HG02870 (cell line): ENCODE data around the gene VAC14.

Source experiments
- ATAC-seq: cut with Tn5 transposase; IDR thresholded peaks from one replicate; pipeline ENCODE4 v1.9.1; 2021; ENCODE audit warnings: mild to moderate bottlenecking, moderate library complexity; ENCODE audit not compliant: unreplicated experiment

Gene VAC14

GRCh38 chr16:70765491-70765890 is 35.5 kb downstream of the VAC14 start:
- ATAC-seq = no peak

- ATAC-seq = no peak
These were observed 36.3 kb downstream of the VAC14 start for GRCh38 chr16:70764632-70765031.

GRCh38 chr16:70760221-70760620 is 40.7 kb downstream of the VAC14 start:
- no peak for ATAC-seq

- no peak for ATAC-seq
These were observed 41.3 kb downstream of the VAC14 start for GRCh38 chr16:70759666-70760065.

- ATAC-seq = no peak
These were observed 42.2 kb downstream of the VAC14 start for GRCh38 chr16:70758786-70759185.

GRCh38 chr16:70757183-70757582 is 43.8 kb downstream of the VAC14 start:
- ATAC-seq = no peak

GRCh38 chr16:70756071-70756470 is 44.9 kb downstream of the VAC14 start:
- no peak for ATAC-seq

- ATAC-seq = no peak
These were observed 45.9 kb downstream of the VAC14 start for GRCh38 chr16:70754851-70755600.

GRCh38 chr16:70754371-70754770 is 46.6 kb downstream of the VAC14 start:
- ATAC-seq = no peak

- ATAC-seq = no peak
These were observed 47.1 kb downstream of the VAC14 start for GRCh38 chr16:70753694-70754325.

GRCh38 chr16:70753228-70753627 is 47.7 kb downstream of the VAC14 start:
- no peak for ATAC-seq

GRCh38 chr16:70752426-70752825 is 48.5 kb downstream of the VAC14 start:
- no peak for ATAC-seq

GRCh38 chr16:70751593-70751992 is 49.4 kb downstream of the VAC14 start:
- no peak for ATAC-seq

GRCh38 chr16:70750893-70751467 is 50.0 kb downstream of the VAC14 start:
- no peak for ATAC-seq

- no peak for ATAC-seq
These were observed 51.0 kb downstream of the VAC14 start for GRCh38 chr16:70749681-70750601.

GRCh38 chr16:70749006-70749678 is 51.8 kb downstream of the VAC14 start:
- no peak for ATAC-seq

GRCh38 chr16:70747703-70748631 is 53.0 kb downstream of the VAC14 start:
- no peak for ATAC-seq

- ATAC-seq = no peak
These were observed 54.1 kb downstream of the VAC14 start for GRCh38 chr16:70746708-70747424.
